ENCODE data around the gene GPLD1.
"Not testable (repeated sequence)": the region's sequence is repeated elsewhere in the genome, so short reads cannot be mapped to it uniquely, and the experiment has no call there.

The GPLD1 gene

GRCh38 chr6:24394061-24394779, 95.2 kb downstream of the GPLD1 start:
- no peak for DNase-seq (ENCODE audit: low read depth)
- no peak overlapping the region for H3K4me3 ChIP-seq (replicated peaks; ENCODE audit: low read depth, low read length)
- no peak for TF ChIP-seq CTCF (IDR thresholded peaks at IDR 0.05; ENCODE audit: low read length, missing control alignments)

GRCh38 chr6:24391756-24392405, 97.5 kb downstream of the GPLD1 start:
- TF ChIP-seq CTCF (IDR thresholded peaks at IDR 0.05; ENCODE audit: low read length, missing control alignments) = no peak
- H3K4me3 ChIP-seq (replicated peaks; ENCODE audit: low read depth, low read length) = no peak overlapping the region
- DNase-seq (ENCODE audit: low read depth) = no peak

- H3K4me3 ChIP-seq (replicated peaks; ENCODE audit: low read depth, low read length) = no peak overlapping the region
- DNase-seq (ENCODE audit: low read depth) = no peak
- no peak for TF ChIP-seq CTCF (IDR thresholded peaks at IDR 0.05; ENCODE audit: low read length, missing control alignments)
Measured at GRCh38 chr6:24391208-24391607, 98.2 kb downstream of the GPLD1 start.

- TF ChIP-seq CTCF (IDR thresholded peaks at IDR 0.05; ENCODE audit: low read length, missing control alignments) = no peak
- H3K4me3 ChIP-seq (replicated peaks; ENCODE audit: low read depth, low read length) = no peak overlapping the region
- DNase-seq (ENCODE audit: low read depth) = no peak
Measured at GRCh38 chr6:24387818-24388217, 101.6 kb downstream of the GPLD1 start.

GRCh38 chr6:24385536-24386269, 103.7 kb downstream of the GPLD1 start:
- no peak for TF ChIP-seq CTCF (IDR thresholded peaks at IDR 0.05; ENCODE audit: low read length, missing control alignments)
- DNase-seq (ENCODE audit: low read depth) = no peak
- H3K4me3 ChIP-seq (replicated peaks; ENCODE audit: low read depth, low read length) = no peak overlapping the region

- not testable (repeated sequence) for DNase-seq (ENCODE audit: low read depth); H3K4me3 ChIP-seq (replicated peaks; ENCODE audit: low read depth, low read length)
Measured at GRCh38 chr6:24384369-24385130, 104.8 kb downstream of the GPLD1 start.

GRCh38 chr6:24382891-24383494, 106.4 kb downstream of the GPLD1 start:
- not testable (repeated sequence) for H3K4me3 ChIP-seq (replicated peaks; ENCODE audit: low read depth, low read length); DNase-seq (ENCODE audit: low read depth)

Data from fibroblast of pulmonary artery (primary cell).